Natural killer cell (primary cell): ENCODE data around the gene MED12L. TPM values are rescaled to one million over a fixed set of nuclear protein-coding genes. Genes with fewer than 3 reads are reported as not detected.

Experiments used
- ATAC-seq, 3 donors: fragments of 150-1000 bp in 2 of 3; fragments of 200-7000 bp in 1 of 3; cut with Tn5 transposase; 1 replicate in 1 of 3; 2 replicates in 2 of 3; pipeline ENCODE4 v1.10.0; 2021; ENCODE audit warnings: mild to moderate bottlenecking in 2 of 3, moderate library complexity in 2 of 3
- DNase-seq, 2 donors: peaks; one replicate each; pipeline versions ENCODE4 v3.0.0 to v3.0.0-alpha.2; 2013 to 2021; ENCODE audit warnings: mixed read lengths in 1 of 2
- H3K27ac ChIP-seq: one replicate; pipeline ENCODE4 v1.5.1; 2013; ENCODE audit warnings: mild to moderate bottlenecking, low read length
- H3K27me3 ChIP-seq: one replicate; pipeline ENCODE4 v1.6.1; 2013; ENCODE audit warnings: low read length; ENCODE audit not compliant: control insufficient read depth, insufficient read depth
- H3K36me3 ChIP-seq: one replicate; pipeline ENCODE4 v1.6.1; 2013; ENCODE audit warnings: low read length; ENCODE audit not compliant: control insufficient read depth, insufficient read depth
- H3K4me1 ChIP-seq: one replicate; pipeline ENCODE4 v1.6.1; 2013; ENCODE audit warnings: low read length; ENCODE audit not compliant: control insufficient read depth, insufficient read depth
- H3K4me3 ChIP-seq: one replicate; pipeline ENCODE4 v1.5.1; 2013; ENCODE audit warnings: low read length
- H3K9me3 ChIP-seq: one replicate; pipeline ENCODE4 v1.6.1; 2013; ENCODE audit warnings: low read length; ENCODE audit not compliant: control insufficient read depth, insufficient read depth
- H3K27ac Mint-ChIP-seq, 2 donors: one replicate each; pipeline ENCODE4 v1.8.0; 2022; ENCODE audit warnings: mild to moderate bottlenecking in 2 of 2, mixed read lengths in 2 of 2, moderate library complexity in 1 of 2
- H3K27me3 Mint-ChIP-seq, 2 donors: one replicate each; pipeline ENCODE4 v1.8.0; 2022; ENCODE audit warnings: low read depth in 2 of 2, mixed read lengths in 2 of 2
- H3K36me3 Mint-ChIP-seq: one replicate; pipeline ENCODE4 v1.8.0; 2022; ENCODE audit warnings: mixed read lengths
- H3K4me1 Mint-ChIP-seq, 2 donors: one replicate each; pipeline ENCODE4 v1.8.0; 2022; ENCODE audit warnings: mixed read lengths in 2 of 2
- H3K4me3 Mint-ChIP-seq: one replicate; pipeline ENCODE4 v1.8.0; 2022; ENCODE audit warnings: mild to moderate bottlenecking, moderate library complexity, mixed read lengths
- H3K9me3 Mint-ChIP-seq, 2 donors: one replicate each; pipeline ENCODE4 v1.8.0; 2022; ENCODE audit warnings: mixed read lengths in 2 of 2
- CTCF ChIP-seq: fragments of 200-600 bp; IDR thresholded peaks from one replicate; pipeline ENCODE4 v1.8.0; 2022; ENCODE audit warnings: antibody characterized with exemption
- WGBS: methylation state at CpG from one replicate; pipeline ENCODE4 v1.1.7; 2013; ENCODE audit warnings: missing lambda C conversion rate; ENCODE audit not compliant: insufficient coverage; 5-methylcytosine and 5-hydroxymethylcytosine counted together
- intact Hi-C: fragments of 100-400 bp; cut with micrococcal nuclease; formaldehyde crosslinking; loops from one replicate; pipeline ENCODE4 v1.14.2; 2022
- total RNA-seq, 4 donors: library from RNA; stranded (reverse); fragments of 120-200 nt in 1 of 4; gene quantifications; one replicate each; pipeline versions ENCODE4 v1.2.3 to v1.2.4, GENCODE V29; 2013 to 2022

MED12L gene
- total RNA-seq, 3 donors from 2014 or later (not counting 1 experiment from before 2014, with no cell fraction given): 3.0 to 6.5 (median 3.0) TPM

GRCh38 chr3:151224268-151224866 lies 138.9 kb downstream of the MED12L start:
- peak in 1 of 2 donors; percentile 12 for DNase-seq
- Mint-ChIP-seq H3K27me3 (no peaks in the 10 kb centered on the region), H3K36me3 (peaks cover 8% of the 10 kb centered on the region), H3K4me3 (peak overlapping the region; percentile 47), H3K27ac (peak overlapping the region; percentile 68 to 74), H3K4me1 (peaks cover 38% of the 10 kb centered on the region in 2 donors), H3K9me3 (peaks cover 0 to 3% of the 10 kb centered on the region in 2 donors)
- Histone ChIP-seq H3K4me3 (no peak overlapping the region), H3K36me3 (no peaks in the 10 kb centered on the region), H3K27me3 (no peaks in the 10 kb centered on the region), H3K9me3 (no peaks in the 10 kb centered on the region), H3K4me1 (peaks cover 26% of the 10 kb centered on the region), H3K27ac (peak overlapping the region; percentile 37)
- no peak for TF ChIP-seq CTCF
- peak; percentile 54 to 61 (median 55) for ATAC-seq
- intact Hi-C loops: no loop called here
- WGBS: 54% methylated on average over 1 of the region's 4 CpGs

- WGBS: 58% methylated on average over 9 of the region's 9 CpGs
- H3K36me3 ChIP-seq: no peaks in the 10 kb centered on the region
- no peak for ATAC-seq
- no peaks in the 10 kb centered on the region for H3K27me3 ChIP-seq
- H3K9me3 Mint-ChIP-seq: peaks cover 0 to 3% of the 10 kb centered on the region in 2 donors
- H3K4me3 ChIP-seq: no peak overlapping the region
- H3K27ac Mint-ChIP-seq: peak overlapping the region; percentile 68 to 74
- peaks cover 39 to 40% of the 10 kb centered on the region in 2 donors for H3K4me1 Mint-ChIP-seq
- no peaks in the 10 kb centered on the region for H3K9me3 ChIP-seq
- peaks cover 26% of the 10 kb centered on the region for H3K4me1 ChIP-seq
- no peaks in the 10 kb centered on the region for H3K27me3 Mint-ChIP-seq
- DNase-seq: peak in 1 of 2 donors; percentile 23
- peak overlapping the region; percentile 64 for H3K4me3 Mint-ChIP-seq
- H3K36me3 Mint-ChIP-seq: peaks cover 8% of the 10 kb centered on the region
- TF ChIP-seq CTCF: no peak
- H3K27ac ChIP-seq: peak overlapping the region; percentile 46
- intact Hi-C loops: loop anchor here (5.0 kb wide), 1 partner anchor 612 kb away; no protein-coding TSS in a partner anchor
Measured at GRCh38 chr3:151225040-151225975, 139.8 kb downstream of the MED12L start.

GRCh38 chr3:151226088-151226563 lies 140.7 kb downstream of the MED12L start:
- Histone ChIP-seq H3K36me3 (no peaks in the 10 kb centered on the region), H3K4me3 (no peak overlapping the region), H3K4me1 (peaks cover 26% of the 10 kb centered on the region), H3K27me3 (no peaks in the 10 kb centered on the region), H3K9me3 (no peaks in the 10 kb centered on the region), H3K27ac (peak overlapping the region; percentile 46)
- Mint-ChIP-seq H3K4me1 (peaks cover 47 to 48% of the 10 kb centered on the region in 2 donors), H3K27ac (peak overlapping the region; percentile 68 to 74), H3K9me3 (peaks cover 0 to 3% of the 10 kb centered on the region in 2 donors), H3K4me3 (no peak overlapping the region), H3K36me3 (peaks cover under 1% of the 10 kb centered on the region), H3K27me3 (peaks cover 0 to 2% of the 10 kb centered on the region in 2 donors)
- no peak for TF ChIP-seq CTCF
- peak in 1 of 2 donors; percentile 14 for DNase-seq
- ATAC-seq: no peak
- 52% methylated on average over 4 of the region's 4 CpGs for WGBS
- intact Hi-C loops: loop anchor here (5.0 kb wide), 1 partner anchor 611 kb away; no protein-coding TSS in a partner anchor
